ENCODE results near the gene HSPB9.

The HSPB9 gene

GRCh38 chr17:42101513-42102292 lies 20.9 kb upstream of the HSPB9 start:
- DNase-seq: peak; percentile 72 to 79

DNA sequence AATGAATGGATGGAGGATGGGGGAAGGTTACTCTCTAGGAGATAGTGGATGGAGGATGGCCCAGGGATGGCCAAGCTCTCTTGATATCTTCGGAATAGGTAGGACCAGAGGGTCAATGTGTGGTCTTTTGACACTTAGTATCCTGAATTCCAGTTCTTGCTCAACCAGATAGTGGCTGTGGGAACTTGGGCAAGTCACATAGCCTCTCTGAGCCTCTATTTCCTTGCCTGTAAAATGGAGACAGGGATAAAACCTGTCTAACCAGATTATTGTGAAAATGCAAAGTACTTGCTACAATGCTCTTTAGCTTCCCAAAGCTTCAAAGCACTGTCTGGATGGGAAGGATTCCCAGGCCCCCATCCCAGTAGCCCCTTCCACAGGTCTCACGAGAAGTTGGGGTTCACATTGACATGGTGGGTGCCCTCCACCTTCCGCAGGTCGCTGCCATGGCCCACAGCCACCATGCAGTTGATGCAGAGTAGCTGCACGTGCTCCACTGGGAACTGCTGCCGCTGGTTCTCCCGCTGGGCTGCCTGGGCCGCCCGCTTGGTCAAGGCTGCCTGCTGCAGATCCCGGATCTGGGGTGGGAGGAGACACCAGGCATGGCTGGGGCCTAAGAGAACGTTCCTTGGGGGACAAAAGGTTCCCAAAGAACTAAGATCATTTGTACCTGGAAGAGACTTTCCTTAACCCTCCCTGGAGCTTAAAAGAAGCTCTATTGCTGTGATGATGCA lies 19.2 kb upstream of the HSPB9 start:
- no peak for DNase-seq

DNA sequence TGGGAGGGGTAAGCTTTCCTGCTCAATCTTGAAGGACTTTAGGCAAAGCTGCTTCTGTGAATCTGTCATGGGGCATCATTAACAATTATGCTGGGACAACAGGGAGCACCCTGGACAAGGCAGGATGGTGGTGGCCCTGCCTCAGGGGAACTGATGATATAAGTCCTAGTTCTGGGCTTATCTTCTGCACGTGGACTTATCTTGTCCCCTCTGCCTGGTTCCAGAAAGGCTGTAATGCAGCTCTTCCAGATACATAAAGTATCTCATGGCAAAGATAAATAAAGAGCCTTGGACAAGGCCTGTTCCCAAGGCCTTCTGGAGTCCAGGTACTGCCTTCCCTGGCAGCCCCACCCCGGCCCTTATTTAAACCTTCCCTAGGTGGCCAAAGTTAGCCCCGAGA lies 18.3 kb upstream of the HSPB9 start:
- DNase-seq: no peak

DNA sequence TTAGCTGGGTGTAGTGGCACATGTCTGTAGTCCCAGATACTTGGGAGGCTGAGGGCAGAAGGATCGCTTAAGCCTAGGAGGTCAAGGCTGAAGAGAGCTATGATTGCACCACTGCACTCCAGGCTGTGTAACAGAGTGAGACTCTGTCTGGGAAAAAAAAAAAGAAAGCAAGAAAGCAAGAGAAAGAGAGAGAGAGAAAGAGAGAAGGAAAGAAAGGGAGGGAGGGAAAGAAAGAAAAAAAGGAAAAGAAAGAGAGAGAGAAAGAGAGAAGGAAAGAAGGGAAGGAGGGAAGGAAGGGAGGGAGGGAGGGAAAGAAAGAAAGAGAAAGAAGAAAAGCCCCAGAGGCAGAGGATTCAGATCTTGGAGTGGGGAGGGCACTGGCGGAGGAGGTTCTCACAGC lies 16.6 kb upstream of the HSPB9 start:
- DNase-seq: no peak

DNA sequence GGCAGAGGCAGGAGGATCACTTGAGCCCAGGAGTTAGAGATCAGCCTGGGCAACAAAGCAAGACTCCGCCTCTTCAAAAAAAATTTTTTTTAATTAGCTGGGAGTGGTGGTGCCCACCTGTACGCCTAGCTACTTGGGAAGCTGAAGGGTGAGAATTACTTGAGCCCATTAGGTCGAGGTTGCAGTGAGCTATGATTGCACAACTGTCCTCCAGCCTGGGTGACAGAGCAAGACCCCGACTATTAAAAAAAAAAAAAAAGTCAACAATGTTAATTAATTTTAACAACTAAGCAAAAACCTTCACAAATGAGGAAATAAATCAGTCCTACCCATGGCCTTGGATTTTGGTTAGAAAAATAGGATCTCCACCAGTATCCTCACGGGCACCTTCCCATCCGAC lies 15.5 kb upstream of the HSPB9 start:
- DNase-seq: no peak

GRCh38 chr17:42107597-42108576 lies 14.7 kb upstream of the HSPB9 start:
- DNase-seq: peak; percentile 80 to 82

- no peak for DNase-seq
Measured at GRCh38 chr17:42109086-42109485, 13.5 kb upstream of the HSPB9 start.

GRCh38 chr17:42110301-42111264 lies 12.0 kb upstream of the HSPB9 start:
- no peak for DNase-seq

DNA sequence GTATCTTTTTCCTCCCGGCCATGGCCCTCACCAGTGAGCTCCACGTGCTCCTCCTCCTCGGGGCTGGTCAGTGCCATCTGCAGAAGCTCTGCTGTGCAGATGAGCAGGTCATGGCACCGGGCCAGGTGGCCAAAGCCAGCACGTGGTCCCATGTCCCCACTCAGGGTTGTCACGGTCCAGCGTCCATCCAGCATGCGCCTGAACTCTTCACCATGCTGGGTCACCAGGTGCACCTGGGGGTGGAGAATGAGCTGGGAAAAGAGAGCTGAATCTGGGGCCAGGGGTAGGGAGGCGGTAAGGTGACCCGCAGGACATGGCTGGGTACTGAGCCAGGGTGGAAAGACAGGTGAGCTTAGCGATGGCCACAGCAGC lies 11.4 kb upstream of the HSPB9 start:
- no peak for DNase-seq

GRCh38 chr17:42111871-42112551 lies 10.6 kb upstream of the HSPB9 start:
- peak in 1 of 2 donors; percentile 30 for DNase-seq

- DNase-seq: peak; percentile 87 to 89
Measured at GRCh38 chr17:42112552-42113176, 9.9 kb upstream of the HSPB9 start, which contains the start of gene DHX58. Gene DHX58, minus strand, starts transcription at chr17:42112714. Its CDS starts 822 bp downstream, at chr17:42111892.

DNA sequence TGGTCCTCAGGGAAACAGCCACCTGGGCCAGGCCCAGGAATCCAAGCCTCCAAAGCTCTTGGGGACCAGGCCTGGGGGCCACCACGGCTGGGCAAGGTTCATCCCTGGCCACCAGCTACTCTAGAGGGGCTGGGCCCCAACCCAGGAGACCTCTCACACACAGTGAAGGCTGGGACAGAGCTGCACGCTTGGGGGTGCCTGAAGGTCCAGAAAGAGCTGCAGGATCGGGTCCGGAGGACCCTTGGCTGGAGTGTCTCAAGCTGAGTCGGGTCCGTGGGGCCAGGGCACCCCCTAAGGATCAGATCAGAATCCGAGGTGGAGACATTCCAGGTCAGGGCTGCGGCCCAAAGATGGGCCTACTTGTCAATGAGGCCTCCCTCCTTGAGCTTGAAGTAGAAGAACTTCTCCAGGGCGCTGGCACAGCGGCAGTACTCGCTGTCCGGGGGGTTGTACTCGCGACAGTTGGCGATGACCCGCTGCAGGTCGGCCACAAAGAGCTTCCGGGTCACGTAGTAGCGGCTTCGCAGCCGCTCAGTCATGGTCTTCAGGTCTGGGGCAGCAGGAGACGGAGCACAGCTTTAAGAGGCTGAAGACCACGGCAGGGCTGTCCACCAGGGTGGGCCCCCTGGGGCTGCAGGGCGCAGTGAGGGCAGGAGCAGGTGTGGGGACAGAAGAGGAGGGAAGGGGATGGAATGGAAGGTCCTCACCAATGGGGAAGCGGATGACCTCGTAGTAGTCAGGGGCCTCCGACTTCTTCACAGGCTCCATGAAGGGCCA lies 9.1 kb upstream of the HSPB9 start:
- DNase-seq: no peak

DNA sequence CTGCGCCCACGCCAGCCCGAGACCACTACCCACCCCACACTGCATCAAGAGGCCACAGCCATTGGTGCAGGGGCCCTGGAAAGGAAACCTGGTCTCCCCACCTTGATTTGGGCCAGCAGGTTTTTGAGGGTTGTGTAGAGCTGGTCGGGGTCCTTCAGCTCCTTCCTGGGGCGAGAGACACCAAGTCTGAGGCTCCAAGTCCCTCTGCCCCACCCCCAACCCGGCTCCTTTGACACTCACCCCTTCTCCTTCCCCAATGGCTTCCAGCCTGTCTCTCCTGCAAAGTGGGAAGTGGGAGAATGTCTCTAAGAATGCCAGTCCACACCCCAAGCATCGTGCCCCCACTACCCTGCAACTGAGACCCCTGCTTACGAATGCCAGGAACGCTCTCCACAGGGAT lies 8.5 kb upstream of the HSPB9 start:
- DNase-seq: no peak

- DNase-seq: peak; percentile 80 to 82
Measured at GRCh38 chr17:42116705-42117396, 5.8 kb upstream of the HSPB9 start.

- no peak for DNase-seq
Measured at GRCh38 chr17:42117397-42118125, 5.0 kb upstream of the HSPB9 start.

GRCh38 chr17:42118126-42118510 lies 4.5 kb upstream of the HSPB9 start:
- DNase-seq: no peak

DNA sequence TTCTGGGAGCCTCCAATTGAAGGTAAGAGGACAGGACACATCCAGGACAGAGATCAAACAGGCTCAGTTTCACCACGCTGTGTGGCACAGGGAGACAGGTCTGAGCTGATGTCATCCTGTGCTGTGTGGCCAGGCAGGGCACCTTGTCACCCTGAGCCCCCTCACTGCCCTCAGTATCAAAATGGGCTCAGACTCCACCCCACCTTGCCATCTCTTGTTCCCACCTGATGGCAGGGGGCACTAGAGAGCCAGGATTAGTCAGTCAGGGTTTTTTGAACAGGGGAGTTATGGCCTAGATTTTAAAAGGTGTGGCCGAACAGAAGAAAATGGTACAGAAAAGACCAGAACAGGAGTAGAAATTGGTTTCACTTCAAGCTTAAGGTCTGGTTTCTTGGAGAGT lies 4.1 kb upstream of the HSPB9 start:
- peak in 1 of 2 donors; percentile 12 for DNase-seq

GRCh38 chr17:42119301-42119700 lies 3.3 kb upstream of the HSPB9 start:
- no peak for DNase-seq

Data from inflammatory macrophage (primary cell).